ENCODE measurements around the gene SLC29A4.

The SLC29A4 gene

GRCh38 chr7:5339955-5340354 lies 57.2 kb downstream of the SLC29A4 start:
- H3K4me1 ChIP-seq = no peaks in the 10 kb centered on the region
- H3K9me3 ChIP-seq = peaks cover 0 to 21% (median 4%) of the 10 kb centered on the region in 3 donors
- no peak for TF ChIP-seq CTCF (IDR thresholded peaks at IDR 0.05)
- H3K36me3 ChIP-seq = peaks cover 82 to 100% (median 96%) of the 10 kb centered on the region in 3 donors
- DNase-seq = no peak
- no peak overlapping the region for H3K27ac ChIP-seq
- H3K4me3 ChIP-seq = no peak overlapping the region
- intact Hi-C loops (cut with DNase I; ENCODE audit: low total_unique reads) = no loop called here
- H3K27me3 ChIP-seq = no peaks in the 10 kb centered on the region

DNA sequence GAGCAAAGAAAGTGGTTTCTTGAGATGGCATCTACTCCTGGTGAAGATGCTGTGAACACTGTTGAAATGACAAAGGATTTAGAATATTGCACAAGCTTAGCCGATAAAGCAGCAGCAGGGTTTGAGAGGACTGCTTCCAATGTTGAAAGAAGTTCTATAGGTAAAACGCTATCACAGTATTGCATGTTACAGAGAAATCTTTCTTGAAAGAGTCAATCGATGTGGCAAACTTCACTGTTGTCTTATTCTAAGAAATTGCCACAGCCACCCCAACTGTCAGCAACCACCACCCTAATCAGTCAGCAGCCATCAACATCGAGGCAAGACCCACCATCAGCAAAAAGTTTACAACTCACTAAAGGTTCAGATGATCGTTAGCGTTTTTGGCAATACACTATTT lies 59.9 kb downstream of the SLC29A4 start:
- no peak for TF ChIP-seq CTCF (IDR thresholded peaks at IDR 0.05)
- H3K4me1 ChIP-seq = no peaks in the 10 kb centered on the region
- peaks cover 81 to 99% (median 91%) of the 10 kb centered on the region in 3 donors for H3K36me3 ChIP-seq
- intact Hi-C loops (cut with DNase I; ENCODE audit: low total_unique reads) = no loop called here
- DNase-seq = no peak
- H3K27me3 ChIP-seq = no peaks in the 10 kb centered on the region
- H3K4me3 ChIP-seq = no peak overlapping the region
- peaks cover 0 to 18% (median 4%) of the 10 kb centered on the region in 3 donors for H3K9me3 ChIP-seq
- H3K27ac ChIP-seq = no peak overlapping the region

DNA sequence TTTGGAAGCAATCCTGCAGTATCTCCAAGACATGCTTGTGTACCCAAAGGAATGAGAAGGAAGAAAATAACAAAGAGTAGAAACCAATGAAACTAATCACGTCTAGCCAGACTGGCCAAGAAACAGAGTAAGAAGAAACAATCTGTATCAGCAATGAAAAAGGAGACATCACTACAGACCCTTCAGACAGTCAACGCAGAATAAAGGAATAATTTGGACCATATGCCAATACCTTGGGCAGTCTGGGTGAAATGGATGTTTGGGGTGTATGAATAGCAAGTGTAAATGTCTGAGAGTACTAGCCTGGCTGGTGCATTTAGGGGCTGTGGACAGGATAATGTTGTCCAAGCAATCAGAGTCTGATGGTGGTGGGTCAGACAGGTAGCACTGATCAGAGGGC lies 61.1 kb downstream of the SLC29A4 start:
- TF ChIP-seq CTCF (IDR thresholded peaks at IDR 0.05) = no peak
- Histone ChIP-seq H3K27me3 (no peaks in the 10 kb centered on the region), H3K4me3 (no peak overlapping the region), H3K27ac (no peak overlapping the region), H3K9me3 (peaks cover 0 to 15% (median 4%) of the 10 kb centered on the region in 3 donors), H3K36me3 (peaks cover 69 to 99% (median 91%) of the 10 kb centered on the region in 3 donors), H3K4me1 (peaks cover 0 to under 1% (median 0%) of the 10 kb centered on the region in 4 donors)
- no peak for DNase-seq
- intact Hi-C loops (cut with DNase I; ENCODE audit: low total_unique reads) = no loop called here

- H3K36me3 ChIP-seq = peaks cover 67 to 99% (median 88%) of the 10 kb centered on the region in 3 donors
- intact Hi-C loops (cut with DNase I; ENCODE audit: low total_unique reads) = no loop called here
Measured at GRCh38 chr7:5344342-5344741, 61.6 kb downstream of the SLC29A4 start.

GRCh38 chr7:5345171-5345570 lies 62.4 kb downstream of the SLC29A4 start:
- Histone ChIP-seq H3K4me3 (no peak overlapping the region), H3K27me3 (no peaks in the 10 kb centered on the region), H3K4me1 (peaks cover 0 to 14% (median 3%) of the 10 kb centered on the region in 4 donors), H3K9me3 (peaks cover 0 to 15% (median 4%) of the 10 kb centered on the region in 3 donors), H3K27ac (no peak overlapping the region), H3K36me3 (peaks cover 59 to 99% (median 85%) of the 10 kb centered on the region in 3 donors)
- no peak for TF ChIP-seq CTCF (IDR thresholded peaks at IDR 0.05)
- DNase-seq = no peak
- intact Hi-C loops (cut with DNase I; ENCODE audit: low total_unique reads) = no loop called here

More at GRCh38 chr7:5344342-5344741, 61.6 kb downstream of the SLC29A4 start:
- H3K27ac ChIP-seq = no peak overlapping the region
- H3K9me3 ChIP-seq = peaks cover 0 to 15% (median 4%) of the 10 kb centered on the region in 3 donors
- no peak for DNase-seq
- H3K4me3 ChIP-seq = no peak overlapping the region
- peaks cover 0 to 5% (median 0%) of the 10 kb centered on the region in 4 donors for H3K4me1 ChIP-seq
- no peak for TF ChIP-seq CTCF (IDR thresholded peaks at IDR 0.05)
- no peaks in the 10 kb centered on the region for H3K27me3 ChIP-seq

- TF ChIP-seq CTCF (IDR thresholded peaks at IDR 0.05) = no peak
- no peaks in the 10 kb centered on the region for H3K27me3 ChIP-seq
- H3K9me3 ChIP-seq = peaks cover 0 to 15% (median 4%) of the 10 kb centered on the region in 3 donors
- H3K36me3 ChIP-seq = peaks cover 61 to 99% (median 85%) of the 10 kb centered on the region in 3 donors
- peaks cover 0 to 18% (median 4%) of the 10 kb centered on the region in 4 donors for H3K4me1 ChIP-seq
- no peak overlapping the region for H3K4me3 ChIP-seq
- DNase-seq = no peak
- intact Hi-C loops (cut with DNase I; ENCODE audit: low total_unique reads) = no loop called here
- H3K27ac ChIP-seq = no peak overlapping the region
Measured at GRCh38 chr7:5345671-5346070, 62.9 kb downstream of the SLC29A4 start.
